Stimulated activated CD4-positive, alpha-beta T cell treated with anti-CD3 and anti-CD28 coated beads, Interleukin-4, amount 100 ng/mL, for 1 hour (primary cell): ENCODE measurements around the gene COMT.

ENCODE experiments used
- DNase-seq: peaks from one replicate; pipeline ENCODE4 v3.0.0-alpha.2; 2020

COMT gene

DNA sequence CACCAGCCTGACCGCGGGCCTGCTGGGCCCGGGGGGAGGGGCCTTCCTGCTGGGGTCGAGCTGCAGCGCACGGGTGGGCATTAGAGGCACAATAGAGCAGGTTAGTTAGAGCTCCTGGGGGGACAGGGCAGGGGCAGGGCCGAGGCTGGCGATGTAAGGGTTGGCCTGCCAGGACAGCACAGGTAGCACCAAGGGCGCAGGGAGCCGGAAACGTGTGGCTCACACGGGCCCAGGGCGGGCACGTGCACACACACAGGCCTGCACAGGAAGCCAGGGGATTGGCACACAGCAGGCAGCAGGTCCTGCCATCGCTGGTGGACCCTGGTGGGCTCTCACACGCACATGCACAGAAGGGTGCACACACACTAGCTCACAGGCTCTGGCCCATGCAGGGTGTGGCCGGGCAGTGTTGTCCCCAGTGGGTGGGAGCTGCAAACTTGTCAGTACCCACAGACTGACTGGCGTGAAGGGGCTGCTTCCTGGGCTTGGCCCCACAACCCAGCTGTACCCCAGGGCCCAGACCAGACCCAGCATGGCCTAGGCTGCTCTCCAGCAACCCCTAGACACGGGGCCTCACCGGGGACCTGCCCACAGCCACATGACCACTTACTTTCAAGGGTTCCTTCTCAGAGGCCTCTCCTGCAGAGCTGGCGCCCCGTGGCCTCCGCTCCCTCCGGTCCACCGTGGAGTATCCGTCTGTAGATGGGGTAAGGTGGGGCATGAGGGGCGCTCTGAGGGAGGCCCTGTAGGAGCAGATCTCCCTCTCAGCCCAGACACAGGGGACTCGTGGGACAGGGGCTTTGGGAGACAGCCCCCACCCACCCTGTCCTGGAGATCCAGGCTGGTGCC is 29.9 kb downstream of the COMT start:
- DNase-seq: no peak

DNA sequence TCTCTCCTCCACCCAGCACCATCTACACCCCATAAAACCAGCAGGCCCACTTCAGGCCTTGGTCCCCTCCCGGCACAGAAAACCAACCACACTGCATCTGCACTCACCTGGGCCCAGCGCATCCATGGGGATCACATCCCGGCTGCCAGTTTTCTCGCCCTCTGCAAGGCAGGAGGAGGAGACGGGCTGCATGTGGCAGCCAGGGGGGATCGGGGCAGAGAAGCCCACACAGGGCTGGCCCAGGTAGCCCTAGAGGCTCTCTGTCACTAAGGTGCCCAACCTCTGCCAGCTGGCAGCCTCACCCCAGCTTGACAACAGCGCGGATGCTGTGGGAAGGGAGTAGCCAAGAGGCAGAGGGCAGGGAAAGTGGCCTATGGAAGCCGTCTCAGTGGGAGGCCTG is 30.7 kb downstream of the COMT start:
- DNase-seq: no peak

DNA sequence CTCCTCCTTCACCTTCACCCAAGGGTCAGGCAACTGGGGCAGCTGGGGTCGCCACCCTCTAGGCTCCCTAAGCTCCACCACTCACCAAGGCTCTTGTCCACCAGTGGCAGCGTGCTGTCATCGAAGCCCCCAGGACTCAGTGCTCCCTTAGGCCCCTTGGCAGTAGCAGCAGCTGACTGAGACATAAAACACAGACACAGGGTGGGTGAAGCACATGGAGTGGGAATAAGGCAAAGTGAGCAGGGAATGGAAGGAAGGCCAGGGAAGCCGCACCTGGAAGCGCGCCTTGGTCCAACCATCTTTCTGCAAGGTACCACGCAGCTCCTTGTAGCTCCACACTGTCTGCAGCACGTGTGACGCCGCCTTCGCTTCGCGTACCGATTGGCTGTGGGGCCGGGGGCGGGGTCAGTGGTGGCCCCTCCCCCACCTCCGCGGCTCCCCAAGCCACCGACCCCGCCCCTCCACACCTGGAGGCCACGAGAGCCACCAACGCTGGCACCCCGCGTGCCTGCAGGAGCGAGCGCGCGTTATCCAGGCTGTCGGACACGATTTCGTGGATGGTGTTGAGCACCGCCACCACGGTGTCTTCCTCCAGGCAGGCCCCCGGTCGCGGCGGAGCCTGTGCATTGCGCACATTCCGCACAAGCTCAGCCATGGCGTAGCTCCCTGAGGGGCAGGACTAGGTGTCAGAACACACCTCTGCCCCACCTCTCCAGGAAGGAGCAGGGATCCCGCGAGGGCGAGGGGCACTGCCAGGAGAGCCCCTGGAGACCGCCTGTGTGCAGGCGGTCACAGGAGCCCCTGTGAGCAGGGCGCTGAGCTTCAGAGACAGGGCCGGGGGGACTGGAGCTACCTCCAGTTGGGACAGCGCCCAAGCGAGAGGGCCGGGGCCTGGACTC is 31.3 kb downstream of the COMT start:
- no peak for DNase-seq

DNA sequence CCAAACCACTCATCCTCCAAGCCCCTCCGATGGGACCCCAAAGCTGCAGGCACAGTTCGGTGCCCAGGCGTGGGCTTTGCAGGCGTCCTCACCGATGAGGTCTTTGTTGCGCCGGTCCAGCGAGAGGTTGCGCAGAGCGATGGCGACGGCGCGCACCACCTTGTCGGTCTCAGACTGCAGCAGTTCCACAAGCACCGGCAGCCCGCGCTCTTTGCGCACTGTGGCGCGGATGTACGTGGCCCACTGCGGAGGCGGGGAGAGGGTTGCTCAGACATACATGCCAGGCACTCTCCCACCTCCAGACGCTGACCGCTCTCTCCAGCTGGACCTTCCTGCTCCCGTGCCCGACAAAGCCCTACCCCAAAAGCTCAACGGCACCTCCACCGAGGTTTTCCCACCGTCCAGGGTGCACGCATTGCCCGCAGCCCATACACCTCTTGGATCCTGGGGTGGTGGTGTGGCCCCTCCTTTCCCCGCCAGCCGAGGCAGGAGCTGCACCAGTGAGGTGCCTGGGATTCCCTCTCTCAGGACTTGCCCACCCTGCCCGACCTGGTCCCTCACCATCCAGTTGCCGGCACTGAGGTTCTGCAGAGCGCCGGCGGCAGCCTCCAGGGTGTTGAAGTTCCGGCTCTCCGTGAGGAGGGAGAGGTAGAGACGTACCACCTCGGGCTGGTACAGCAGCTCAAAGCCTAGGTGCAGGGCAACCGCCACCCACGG is 32.1 kb downstream of the COMT start:
- no peak for DNase-seq

DNA sequence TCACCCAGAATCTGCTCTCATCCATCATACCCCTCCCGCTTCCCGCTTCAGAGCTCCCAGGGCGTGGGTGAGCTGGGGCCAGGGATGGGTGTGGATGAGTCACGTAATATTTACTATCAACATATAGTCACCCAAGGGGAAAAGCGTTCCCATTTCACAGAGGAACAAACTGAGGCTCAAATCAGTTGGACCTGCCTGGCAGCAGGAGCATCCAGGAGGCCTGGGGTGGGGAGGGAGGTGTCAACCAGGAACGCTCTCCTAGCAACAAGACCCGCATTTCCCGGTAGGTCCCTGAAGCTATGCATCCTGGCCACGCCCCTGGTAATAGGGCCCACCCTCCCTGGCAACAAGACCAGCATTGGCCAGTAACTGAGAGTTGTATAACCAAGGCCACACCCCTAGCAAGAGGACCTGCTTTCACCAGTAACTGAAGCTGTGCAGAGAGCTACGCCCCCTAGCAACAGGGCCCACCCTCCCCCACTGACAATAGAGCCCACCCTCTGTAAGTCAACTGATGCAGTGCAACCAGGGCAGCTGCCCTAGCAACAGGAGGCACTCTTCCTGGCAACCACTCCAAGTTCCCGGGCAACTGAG is 32.8 kb downstream of the COMT start:
- DNase-seq: no peak

DNA sequence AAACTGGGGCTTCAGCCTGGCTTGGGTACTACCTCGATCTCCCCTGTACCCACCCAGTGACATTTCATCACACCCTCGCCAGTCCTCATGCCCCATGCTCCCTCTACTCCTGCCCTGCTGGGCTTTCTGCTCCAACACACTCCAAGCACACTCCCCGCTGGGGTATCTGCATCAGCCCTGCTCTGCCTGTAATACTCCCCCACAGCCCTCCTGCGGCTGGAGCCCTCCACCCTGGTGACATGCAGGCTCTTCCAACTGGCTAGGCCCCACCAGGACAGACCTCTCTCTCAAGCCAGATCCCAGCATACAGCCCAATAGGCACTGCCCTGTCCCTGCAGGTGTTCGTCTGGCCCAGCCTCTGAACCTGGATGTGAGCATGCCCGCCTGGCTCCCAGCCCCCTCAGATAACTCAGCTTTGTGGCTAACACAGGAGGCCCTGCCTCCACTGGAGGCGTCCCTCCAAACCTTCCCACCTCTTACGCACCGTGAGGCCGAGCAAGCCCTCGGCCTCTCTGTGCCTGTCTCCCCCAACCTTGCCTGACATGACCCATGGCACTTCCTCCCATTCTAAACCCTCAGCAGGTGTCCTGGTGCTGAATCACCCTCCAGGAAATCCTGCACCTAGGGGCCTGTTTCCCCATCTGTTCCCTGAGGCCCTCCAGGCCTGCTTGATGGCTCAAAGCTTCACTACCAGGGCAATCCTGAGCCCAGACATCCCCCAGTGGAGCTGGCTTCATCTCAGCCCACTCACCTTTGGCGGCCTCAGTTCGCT is 33.5 kb downstream of the COMT start:
- no peak for DNase-seq

DNA sequence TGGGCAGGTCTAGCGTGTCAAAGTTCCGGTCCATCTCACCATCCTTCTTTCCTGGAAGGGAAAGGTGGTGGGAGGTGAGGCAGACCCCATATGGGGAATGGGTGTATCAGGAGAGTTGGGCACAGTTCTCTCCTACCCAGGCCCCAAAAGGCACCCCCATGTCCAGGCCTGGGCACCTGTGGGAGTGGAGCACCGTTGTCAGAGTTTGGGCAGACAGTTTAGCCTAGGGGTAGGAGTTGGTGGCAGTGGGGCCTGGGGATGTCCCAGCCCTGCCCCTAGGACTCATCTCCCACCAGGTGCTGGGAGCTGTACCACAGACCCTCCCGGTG is 34.1 kb downstream of the COMT start:
- no peak for DNase-seq

DNA sequence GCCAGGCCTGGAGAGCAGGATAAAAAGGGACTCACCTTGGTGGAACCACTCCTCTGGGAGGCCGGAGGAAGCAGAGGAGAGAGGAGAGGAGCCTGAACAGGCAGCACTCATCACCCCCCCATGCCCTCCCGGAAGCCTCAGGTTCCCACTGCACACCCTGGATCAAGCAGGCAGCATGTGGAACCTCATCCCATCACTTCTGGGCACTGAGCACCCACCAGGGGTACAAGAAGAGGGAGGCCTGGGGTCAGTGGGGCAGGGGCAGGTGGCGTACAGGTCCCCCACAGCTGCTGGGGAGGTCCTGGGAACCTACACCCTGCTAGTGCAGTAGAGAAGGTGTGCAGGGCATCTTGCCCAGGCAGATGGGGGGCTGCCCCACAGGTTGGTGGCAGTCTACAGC is 35.1 kb downstream of the COMT start:
- no peak for DNase-seq

DNA sequence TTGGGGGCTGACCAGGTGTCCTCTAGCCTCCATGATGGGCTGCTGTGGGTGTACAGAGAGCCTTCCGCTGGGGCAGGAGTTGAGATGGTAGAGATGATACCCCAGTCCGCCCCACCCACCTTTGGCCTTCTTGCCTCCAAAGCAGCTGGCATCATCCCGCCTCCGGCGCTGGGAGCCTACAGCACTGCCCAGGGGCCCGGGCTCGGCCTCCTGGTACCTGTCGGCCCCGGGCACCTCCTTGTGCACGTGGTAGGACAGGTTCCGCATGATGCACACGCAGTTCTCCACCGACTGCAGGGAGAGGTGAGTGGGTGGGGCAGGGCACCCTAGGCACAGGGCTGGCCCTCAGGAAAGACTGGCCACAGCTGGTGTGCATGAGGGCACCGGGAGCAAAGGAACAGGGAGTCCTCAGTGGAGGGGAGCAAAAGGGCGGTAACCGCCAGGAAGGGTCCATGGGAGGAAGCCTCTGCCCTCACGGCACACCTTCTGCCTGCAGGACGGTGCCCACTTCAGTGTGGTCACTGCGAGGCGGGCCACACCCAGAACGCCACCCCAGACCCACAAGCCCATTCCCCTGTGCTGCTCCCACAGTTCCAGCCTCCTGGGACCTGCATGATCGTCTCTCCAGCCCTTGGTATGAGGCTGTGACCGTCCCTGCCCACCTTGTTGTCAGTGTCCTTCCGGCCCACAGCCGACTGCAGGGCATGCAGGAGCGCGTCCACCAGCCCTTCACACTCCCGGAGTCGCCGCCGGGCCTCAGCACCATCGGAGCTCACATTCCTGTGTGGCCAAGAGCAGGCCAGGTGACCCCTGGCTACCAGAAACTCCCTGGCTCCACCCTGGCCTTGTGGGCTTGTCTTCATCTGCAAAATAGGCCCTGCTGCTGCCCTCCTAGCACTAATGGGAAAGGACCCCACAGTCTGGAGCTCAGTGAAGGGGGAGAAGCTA is 36.0 kb downstream of the COMT start:
- DNase-seq: no peak

DNA sequence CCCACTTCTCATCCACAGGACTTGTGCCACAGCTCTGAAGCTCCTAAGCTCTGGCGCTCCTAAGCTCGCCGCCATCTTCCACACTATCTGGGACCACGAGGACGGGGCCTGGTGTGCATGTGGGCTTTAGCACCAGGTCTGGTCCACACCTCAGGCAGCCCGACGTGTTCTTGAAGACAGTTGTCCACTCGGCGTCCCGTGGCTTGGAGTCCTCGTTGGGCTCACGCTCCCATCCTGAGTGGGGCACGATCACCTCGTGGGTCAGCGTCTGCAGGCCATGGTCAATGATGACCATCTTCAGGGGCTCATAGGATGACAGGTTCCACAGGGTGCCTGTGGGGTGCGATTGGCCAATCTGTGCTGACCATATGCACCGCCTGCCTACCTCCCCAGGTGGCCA is 37.2 kb downstream of the COMT start:
- no peak for DNase-seq

DNA sequence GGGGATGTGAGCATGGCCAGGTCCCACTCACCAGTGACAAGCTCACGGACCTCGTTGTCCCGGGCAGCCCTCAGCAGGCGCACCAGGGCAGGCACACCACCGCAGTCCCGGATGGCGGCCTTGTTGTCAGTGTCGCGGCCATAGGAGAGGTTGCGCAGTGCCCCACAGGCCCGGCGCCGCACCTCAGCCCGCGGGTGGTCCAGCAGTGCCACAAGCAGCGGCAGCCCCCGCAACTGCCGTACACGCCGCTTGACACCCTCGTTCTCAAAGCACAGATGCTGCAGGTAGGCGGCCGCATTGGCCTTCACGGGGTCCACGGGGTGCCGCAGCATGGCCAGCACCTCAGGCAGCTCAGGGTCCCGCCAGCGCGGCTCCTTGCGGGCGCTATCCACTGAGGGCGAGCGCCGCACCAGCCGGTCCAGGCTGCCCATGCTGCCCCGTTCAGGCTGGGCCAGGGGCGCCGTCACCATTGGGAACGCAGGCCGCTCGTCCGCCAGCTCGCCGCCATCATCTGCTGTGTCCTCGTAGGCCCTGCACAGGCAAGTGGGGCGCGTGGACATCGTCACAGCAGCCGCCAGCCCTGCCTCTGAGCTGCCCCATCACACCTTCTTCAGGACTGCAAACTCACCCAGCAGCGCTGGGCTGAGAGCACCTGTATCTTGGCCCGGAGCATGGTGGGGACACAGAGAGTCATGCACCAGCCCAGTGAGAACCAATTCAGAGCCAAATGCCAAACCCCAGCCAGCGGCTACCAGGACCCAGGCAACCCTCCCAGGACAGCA is 38.3 kb downstream of the COMT start:
- DNase-seq: no peak

DNA sequence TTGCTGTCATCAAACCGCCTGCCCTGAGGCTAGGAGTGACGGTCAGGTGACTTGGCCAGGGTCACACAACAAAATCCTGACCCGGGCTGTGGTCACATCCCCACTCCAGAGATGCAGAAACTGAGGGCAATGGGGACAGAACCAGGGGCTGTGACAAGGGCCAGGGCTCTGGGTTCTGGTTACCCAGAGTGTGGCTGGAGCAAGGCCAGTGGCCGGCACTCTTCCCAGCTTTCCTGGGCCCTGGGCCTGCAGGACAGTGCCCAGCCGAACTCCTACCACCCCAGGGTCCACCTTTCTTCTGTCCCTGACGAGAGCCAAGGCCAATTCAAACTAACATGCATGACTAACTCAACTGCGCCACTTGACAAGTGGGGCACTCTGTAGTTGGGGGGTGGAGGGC is 39.2 kb downstream of the COMT start:
- no peak for DNase-seq

DNA sequence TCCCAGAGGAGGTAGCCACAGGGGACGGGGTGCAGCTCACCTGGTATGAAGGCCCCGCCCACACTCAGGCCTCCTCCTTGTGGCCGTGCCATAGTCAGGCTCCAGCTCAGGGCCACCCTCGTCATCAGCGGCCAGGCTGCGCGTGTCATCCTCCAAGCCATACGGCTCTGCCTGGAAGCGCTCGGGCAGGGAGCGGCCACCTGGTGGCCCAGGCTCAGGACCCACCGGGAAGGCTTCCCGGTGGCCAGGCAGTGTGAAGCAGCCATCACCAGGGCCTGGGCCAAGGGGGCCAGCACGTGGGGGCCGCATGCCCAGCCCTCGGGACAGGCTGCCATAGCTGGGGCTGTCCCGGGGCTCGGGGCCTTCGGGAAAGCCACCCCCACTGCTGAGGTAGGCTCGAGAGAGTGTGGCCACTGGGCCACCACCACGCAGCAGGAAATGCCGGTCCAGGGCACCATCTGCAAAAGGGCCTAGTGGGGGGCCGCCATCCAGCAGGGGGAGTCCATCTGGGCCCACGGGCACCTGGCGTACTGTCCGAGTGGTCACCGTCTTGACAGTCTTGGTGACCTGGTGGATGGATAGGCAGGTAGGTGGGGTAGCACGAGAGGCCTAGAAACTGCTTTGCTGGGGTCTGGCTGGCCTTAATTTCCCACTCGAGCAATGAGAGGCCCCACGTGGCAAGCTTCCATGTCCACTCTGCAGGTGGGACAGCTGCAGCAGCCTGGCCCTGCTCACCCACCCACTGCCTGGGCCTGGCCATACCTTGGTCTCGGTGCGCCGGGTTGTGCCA is 39.8 kb downstream of the COMT start:
- no peak for DNase-seq

DNA sequence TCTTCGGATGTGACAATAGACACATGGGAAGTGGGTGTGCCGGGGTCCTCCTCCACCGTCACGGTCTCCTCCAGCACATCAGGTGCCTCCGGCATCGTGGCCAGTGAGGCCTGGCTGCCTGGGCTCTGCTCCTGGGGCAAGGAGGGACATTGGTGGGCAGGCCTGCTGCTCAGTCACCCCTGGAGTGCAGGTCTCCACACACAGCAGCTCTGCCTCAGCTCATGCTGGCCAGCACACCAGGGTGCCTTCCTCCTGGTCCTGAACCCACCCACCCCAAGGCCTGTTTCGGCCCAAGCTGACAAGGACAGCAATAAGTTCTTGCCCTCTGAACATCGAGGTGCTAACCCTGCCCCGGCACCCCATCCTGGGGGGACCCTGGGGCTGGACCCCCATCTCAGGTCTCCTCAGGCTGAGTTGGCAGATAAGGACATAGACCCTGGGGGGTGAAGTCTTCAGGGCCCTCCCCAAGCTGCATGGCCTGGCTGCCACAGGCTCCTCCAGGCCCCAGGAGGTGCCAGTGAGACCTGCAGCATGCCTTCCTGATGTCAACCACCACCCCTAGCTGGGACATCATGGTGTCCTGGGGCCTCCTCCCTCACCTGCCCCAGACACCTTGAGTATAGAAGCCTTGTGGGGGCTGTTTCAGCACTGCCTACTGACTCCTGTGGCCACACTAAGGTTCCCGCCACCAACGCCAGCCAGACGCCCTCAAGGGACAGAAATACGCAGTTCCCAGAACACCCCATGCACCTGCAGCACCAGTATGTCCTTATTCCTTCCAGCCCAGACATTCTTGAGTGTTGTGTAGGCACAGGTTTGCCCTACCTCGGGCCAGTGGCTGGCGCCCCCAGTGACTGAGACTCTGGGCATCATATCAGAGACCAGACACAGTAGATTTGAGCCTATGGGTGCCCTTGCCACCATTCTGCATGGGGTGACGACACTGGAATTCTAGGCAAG is 40.7 kb downstream of the COMT start:
- no peak for DNase-seq

DNA sequence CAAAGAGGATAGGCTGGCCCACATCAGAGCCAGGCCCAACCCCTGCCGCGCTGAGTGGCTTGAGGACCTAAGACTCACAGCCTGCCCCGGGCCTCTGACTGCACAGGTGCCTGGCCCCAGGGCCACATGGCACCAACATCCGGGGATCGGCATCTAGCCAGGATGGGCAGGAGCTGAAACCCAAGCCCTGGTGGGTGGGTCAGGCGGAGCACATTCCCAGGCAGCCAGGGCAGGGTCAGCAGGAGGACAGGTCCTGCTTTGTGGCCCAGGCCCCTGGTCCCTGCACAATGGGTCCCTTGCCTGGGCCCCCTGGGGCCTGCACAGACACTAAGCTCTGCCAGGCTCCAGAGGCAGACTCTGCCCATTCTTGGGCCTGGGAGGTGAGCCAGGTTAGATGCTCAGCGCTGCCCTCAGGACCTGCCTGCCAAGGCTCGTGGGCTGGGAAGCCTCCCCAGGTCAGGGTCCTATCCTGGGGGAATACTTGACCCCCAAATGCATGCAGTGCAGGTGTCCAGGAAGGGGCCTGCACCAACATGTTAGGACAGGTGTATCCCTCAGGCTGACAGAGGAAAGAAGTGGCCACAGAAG is 41.5 kb downstream of the COMT start:
- no peak for DNase-seq

DNA sequence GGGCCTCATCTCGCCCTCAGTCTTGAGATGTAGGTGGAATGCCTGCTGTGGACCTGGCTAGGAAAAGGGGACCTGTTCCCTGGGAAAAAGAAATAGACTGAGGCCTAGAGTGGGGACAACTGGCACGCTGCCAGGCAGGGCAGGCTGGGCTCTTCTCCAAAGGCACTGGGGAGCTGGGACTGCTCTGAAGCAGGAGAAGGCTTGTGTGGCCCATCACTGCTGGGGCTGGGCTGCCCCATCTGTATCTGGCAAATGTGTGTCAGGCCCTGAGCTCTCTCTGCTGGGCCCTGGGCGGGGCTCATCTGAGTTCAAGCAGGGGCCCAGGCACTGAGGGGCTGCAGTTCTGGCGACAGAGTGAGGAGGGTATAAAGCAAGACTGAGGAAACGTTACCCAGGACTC is 42.2 kb downstream of the COMT start:
- no peak for DNase-seq

DNA sequence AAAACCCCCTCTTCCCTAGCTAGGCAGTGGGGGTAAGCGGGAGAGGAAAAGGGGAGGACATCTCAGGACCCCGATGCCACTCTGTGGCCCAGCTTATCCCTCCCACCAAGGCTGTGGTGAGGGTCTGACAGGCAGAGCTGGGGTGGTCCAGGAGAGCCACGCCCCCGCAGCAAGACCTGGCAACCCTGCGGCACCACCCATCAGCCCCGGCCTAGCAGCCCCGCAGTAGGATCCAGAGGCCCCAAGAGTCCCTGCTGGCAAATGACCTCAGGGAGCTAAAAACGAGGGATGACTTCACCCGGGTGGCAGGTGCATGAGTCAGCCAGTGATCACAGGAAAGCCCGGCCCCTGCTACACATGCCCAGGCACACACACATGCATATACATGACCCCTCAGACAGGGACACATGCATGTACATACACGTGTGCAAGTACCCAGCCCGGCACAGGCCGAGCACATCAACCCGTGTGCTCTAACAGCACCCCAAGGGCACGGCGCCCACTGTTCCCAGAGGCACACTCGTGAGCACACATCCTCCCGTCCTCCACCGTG is 42.7 kb downstream of the COMT start:
- no peak for DNase-seq
